Right forelimb (tissue), 1 donor: ENCODE measurements around the gene OBSL1.

Experiments used
- DNase-seq: peaks from one replicate; pipeline ENCODE4 v3.0.0-alpha.2; 2018

OBSL1 gene

GRCh38 chr2:219511547-219512325 is 59.6 kb downstream of the OBSL1 start:
- no peak for DNase-seq

- no peak for DNase-seq
Observed at GRCh38 chr2:219510512-219511135, 60.7 kb downstream of the OBSL1 start.

GRCh38 chr2:219509780-219510511 is 61.4 kb downstream of the OBSL1 start:
- DNase-seq: peak; percentile 76

GRCh38 chr2:219508971-219509779 is 62.2 kb downstream of the OBSL1 start:
- peak; percentile 75 for DNase-seq

- DNase-seq: no peak
Observed at GRCh38 chr2:219508444-219508734, 63.0 kb downstream of the OBSL1 start.

GRCh38 chr2:219507581-219508443 is 63.5 kb downstream of the OBSL1 start:
- no peak for DNase-seq

- no peak for DNase-seq
Observed at GRCh38 chr2:219506802-219507526, 64.4 kb downstream of the OBSL1 start.

- DNase-seq: no peak
Observed at GRCh38 chr2:219506153-219506801, 65.1 kb downstream of the OBSL1 start.

GRCh38 chr2:219505585-219505984 is 65.8 kb downstream of the OBSL1 start:
- DNase-seq: no peak

GRCh38 chr2:219502618-219503017 is 68.7 kb downstream of the OBSL1 start:
- no peak for DNase-seq

- no peak for DNase-seq
Observed at GRCh38 chr2:219501849-219502248, 69.5 kb downstream of the OBSL1 start.
